Cortex of kidney (tissue), 1 donor: ENCODE measurements around the gene SNAI1.

Source experiments
- DNase-seq: peaks from one replicate; lab custom pipeline; 2025; lab: John Stamatoyannopoulos, UW

The SNAI1 gene

DNA sequence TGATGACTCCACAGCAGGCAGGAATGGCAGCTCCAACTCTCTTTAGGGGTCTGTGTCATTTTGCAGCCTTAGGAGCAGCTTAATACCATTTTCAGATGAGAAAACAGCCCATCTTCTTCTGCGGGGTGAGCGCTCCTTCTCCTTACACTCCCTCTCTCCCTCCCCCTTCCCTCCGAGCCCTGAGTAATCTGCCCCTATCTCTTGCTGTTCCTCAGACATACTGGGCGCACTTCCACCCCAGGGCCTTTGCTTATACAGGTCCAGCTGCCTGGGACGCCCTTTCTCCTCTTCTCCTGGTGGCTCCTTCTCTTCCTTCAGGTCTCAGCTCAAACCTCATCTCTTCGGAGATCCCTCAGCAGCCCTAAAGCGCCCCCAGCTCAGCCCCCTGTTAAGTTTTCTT is 54.8 kb downstream of the SNAI1 start:
- no peak for DNase-seq

DNA sequence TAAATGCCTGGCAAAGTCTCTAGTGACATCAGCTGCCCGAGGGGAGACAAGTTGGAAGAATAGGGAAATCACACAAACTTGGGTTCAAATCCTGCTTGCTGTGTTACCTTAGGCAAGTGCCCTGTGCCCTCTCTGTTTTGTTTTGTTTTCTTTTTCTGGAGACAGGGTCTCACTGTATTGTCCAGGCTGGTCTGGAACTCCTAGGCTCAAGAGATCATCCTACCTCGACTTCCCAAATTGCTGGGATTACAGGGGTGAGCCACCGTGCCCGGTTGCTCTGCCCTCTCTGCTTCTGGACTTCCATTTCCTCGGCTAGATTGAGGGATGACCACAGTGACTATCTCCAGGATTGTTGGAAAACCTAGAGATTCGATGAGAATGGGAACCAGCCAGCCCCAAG is 55.4 kb downstream of the SNAI1 start:
- no peak for DNase-seq
